MM.1S (cell line): Measurements from ENCODE around the gene AGBL4.

Experiments
- EZH2 ChIP-seq: fragments of 300-600 bp; sonication (generic); optimal IDR thresholded peaks from 2 replicates; pipeline ENCODE3; 2017; ENCODE audit warnings: low read depth, mild to moderate bottlenecking, antibody characterized with exemption, low read length, mixed read lengths
- TF ChIP-seq, protein P1 (sequence below): fragments of 300-600 bp; sonication (generic); IDR thresholded peaks from 2 replicates; pipeline ENCODE4 v1.5.1; 2016; ENCODE audit warnings: antibody characterized with exemption, low read length, mixed read lengths

DNA sequence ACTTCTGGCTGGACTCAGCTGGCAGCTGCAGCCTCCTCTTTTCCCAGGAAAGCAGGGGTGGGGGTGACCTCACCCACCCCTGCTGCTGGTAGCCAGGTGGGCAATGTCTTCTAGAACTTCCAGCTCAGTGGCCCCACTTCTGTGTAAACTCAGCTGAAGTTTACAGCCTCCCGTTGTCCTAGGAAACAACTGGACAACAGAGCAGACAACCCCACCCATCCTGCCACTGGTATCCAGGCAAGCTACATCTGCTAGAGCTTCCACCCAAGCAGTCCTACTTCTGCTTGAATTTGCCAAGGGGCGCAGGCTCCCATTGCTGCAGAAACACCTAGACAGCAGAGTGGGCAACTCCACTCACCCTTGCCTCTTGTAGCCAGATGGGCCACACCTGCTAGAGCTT is 937.4 kb downstream of the AGBL4 start:
- TF ChIP-seq, protein P1, sequence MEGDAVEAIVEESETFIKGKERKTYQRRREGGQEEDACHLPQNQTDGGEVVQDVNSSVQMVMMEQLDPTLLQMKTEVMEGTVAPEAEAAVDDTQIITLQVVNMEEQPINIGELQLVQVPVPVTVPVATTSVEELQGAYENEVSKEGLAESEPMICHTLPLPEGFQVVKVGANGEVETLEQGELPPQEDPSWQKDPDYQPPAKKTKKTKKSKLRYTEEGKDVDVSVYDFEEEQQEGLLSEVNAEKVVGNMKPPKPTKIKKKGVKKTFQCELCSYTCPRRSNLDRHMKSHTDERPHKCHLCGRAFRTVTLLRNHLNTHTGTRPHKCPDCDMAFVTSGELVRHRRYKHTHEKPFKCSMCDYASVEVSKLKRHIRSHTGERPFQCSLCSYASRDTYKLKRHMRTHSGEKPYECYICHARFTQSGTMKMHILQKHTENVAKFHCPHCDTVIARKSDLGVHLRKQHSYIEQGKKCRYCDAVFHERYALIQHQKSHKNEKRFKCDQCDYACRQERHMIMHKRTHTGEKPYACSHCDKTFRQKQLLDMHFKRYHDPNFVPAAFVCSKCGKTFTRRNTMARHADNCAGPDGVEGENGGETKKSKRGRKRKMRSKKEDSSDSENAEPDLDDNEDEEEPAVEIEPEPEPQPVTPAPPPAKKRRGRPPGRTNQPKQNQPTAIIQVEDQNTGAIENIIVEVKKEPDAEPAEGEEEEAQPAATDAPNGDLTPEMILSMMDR: no peak
- TF ChIP-seq EZH2: no peak
